Liver (tissue), 9 donors: ENCODE results near the gene ZNF48. TPM values are rescaled to one million over a fixed set of nuclear protein-coding genes. Genes with fewer than 3 reads are reported as not detected.

Experiments
- DNase-seq: peaks from one replicate; pipeline ENCODE4 v3.0.0-alpha.2; 2017; ENCODE audit warnings: low spot score
- H3K27ac ChIP-seq, 2 donors: one replicate each; pipeline ENCODE4 v1.7.0; 2013; ENCODE audit warnings: inconsistent platforms in 2 of 2, low read length in 2 of 2, control low read depth in 1 of 2, low read depth in 1 of 2, mild to moderate bottlenecking in 1 of 2
- H3K27me3 ChIP-seq, 4 donors: one replicate each; pipeline versions ENCODE4 v1.6.1 to v1.7.0; 2013; ENCODE audit warnings: low read length in 3 of 4, inconsistent platforms in 1 of 4, mild to moderate bottlenecking in 1 of 4, moderate library complexity in 1 of 4; ENCODE audit not compliant: control insufficient read depth in 4 of 4, insufficient read depth in 4 of 4
- H3K36me3 ChIP-seq, 4 donors: one replicate each; pipeline versions ENCODE4 v1.6.1 to v1.7.0; 2013; ENCODE audit warnings: low read length in 3 of 4, mild to moderate bottlenecking in 3 of 4, low read depth in 1 of 4, moderate library complexity in 1 of 4; ENCODE audit not compliant: control insufficient read depth in 4 of 4, insufficient read depth in 3 of 4
- H3K4me1 ChIP-seq, 4 donors: one replicate each; pipeline versions ENCODE4 v1.6.1 to v1.7.0; 2013; ENCODE audit warnings: low read length in 3 of 4, mild to moderate bottlenecking in 3 of 4, moderate library complexity in 1 of 4; ENCODE audit not compliant: control insufficient read depth in 4 of 4, insufficient read depth in 4 of 4
- H3K4me3 ChIP-seq, 3 donors: one replicate each; pipeline versions ENCODE4 v1.6.1 to v1.7.0; 2013; ENCODE audit warnings: low read length in 3 of 3, control low read depth in 1 of 3, low read depth in 1 of 3, mild to moderate bottlenecking in 1 of 3
- H3K9ac ChIP-seq, 2 donors: one replicate each; pipeline ENCODE4 v1.7.0; 2013; ENCODE audit warnings: low read length in 2 of 2, mild to moderate bottlenecking in 2 of 2, moderate library complexity in 2 of 2, control low read depth in 1 of 2, low read depth in 1 of 2
- H3K9me3 ChIP-seq, 4 donors: one replicate each; pipeline versions ENCODE4 v1.6.1 to v1.7.0; 2013; ENCODE audit warnings: low read length in 3 of 4; ENCODE audit not compliant: control insufficient read depth in 4 of 4
- ATF3 ChIP-seq: IDR thresholded peaks from 2 replicates; pipeline ENCODE4 v1.6.1; 2016; ENCODE audit warnings: antibody characterized with exemption
- EGR1 ChIP-seq, 2 donors: IDR thresholded peaks; 2 replicates each; pipeline ENCODE4 v1.6.1; 2016 to 2018; ENCODE audit warnings: antibody characterized with exemption in 2 of 2, low read depth in 2 of 2
- FOXA1 ChIP-seq: IDR thresholded peaks from 2 replicates; pipeline ENCODE4 v1.6.1; 2016; ENCODE audit warnings: antibody characterized with exemption
- FOXA2 ChIP-seq: IDR thresholded peaks from 2 replicates; pipeline ENCODE4 v1.6.1; 2016; ENCODE audit warnings: antibody characterized with exemption
- HNF4A ChIP-seq, 2 donors: conservative IDR thresholded peaks; 2 replicates each; pipeline ENCODE4 v1.6.1; 2016; ENCODE audit warnings: antibody characterized with exemption in 2 of 2, mild to moderate bottlenecking in 2 of 2
- JUND ChIP-seq, 2 donors: IDR thresholded peaks; 2 replicates each; pipeline ENCODE4 v1.6.1; 2016; ENCODE audit warnings: antibody characterized with exemption in 2 of 2
- MAX ChIP-seq: IDR thresholded peaks from 2 replicates; pipeline ENCODE4 v1.6.1; 2016; ENCODE audit warnings: antibody characterized with exemption
- NR2F2 ChIP-seq: IDR thresholded peaks from 2 replicates; pipeline ENCODE4 v1.6.1; 2016; ENCODE audit warnings: antibody characterized with exemption
- RAD21 ChIP-seq, 2 donors: IDR thresholded peaks; 2 replicates each; pipeline ENCODE4 v1.6.1; 2016; ENCODE audit warnings: antibody characterized with exemption in 2 of 2, mild to moderate bottlenecking in 2 of 2
- REST ChIP-seq: IDR thresholded peaks from 2 replicates; pipeline ENCODE4 v1.6.1; 2016; ENCODE audit warnings: antibody characterized with exemption, mild to moderate bottlenecking
- RXRA ChIP-seq, 2 donors: IDR thresholded peaks; 2 replicates each; pipeline ENCODE4 v1.6.1; 2017 to 2018; ENCODE audit warnings: antibody characterized with exemption in 2 of 2, mild to moderate bottlenecking in 1 of 2
- SP1 ChIP-seq: IDR thresholded peaks from 2 replicates; pipeline ENCODE4 v1.6.1; 2018; ENCODE audit warnings: antibody characterized with exemption, mild to moderate bottlenecking
- TAF1 ChIP-seq: conservative IDR thresholded peaks from 2 replicates; pipeline ENCODE4 v1.6.1; 2016; ENCODE audit warnings: antibody characterized with exemption, mild to moderate bottlenecking
- YY1 ChIP-seq: IDR thresholded peaks from 2 replicates; pipeline ENCODE4 v1.6.1; 2016; ENCODE audit warnings: antibody characterized with exemption, mild to moderate bottlenecking
- WGBS: extraction: QIAGEN DNeasy Blood & Tissue Kit; methylation state at CpG from one replicate; pipeline ENCODE4 v1.1.7; 2013; 5-methylcytosine and 5-hydroxymethylcytosine counted together
- polyA plus RNA-seq, 2 donors: library from polyadenylated mRNA; stranded (reverse) in 1 of 2; unstranded in 1 of 2; fragments of 200-250 nt in 1 of 2; fragments of >200 nt in 1 of 2; fragmentation: Nextera tagmentation in 1 of 2; extraction: Ambion mirVana in 1 of 2; gene quantifications; one replicate each; pipeline versions ENCODE4 v1.2.1 to v1.2.3, GENCODE V29; 2013 to 2015
- total RNA-seq, 2 donors: library from RNA; depleted of rRNA; stranded (reverse); fragments of >200 nt; gene quantifications; one replicate each; pipeline ENCODE4 v1.2.3, GENCODE V29; 2014
- donor health status: healthy.
- donor health status: healthy.
- donor health status: healthy.
- donor health status: healthy.
- donor health status: healthy.

The ZNF48 gene
- total and polyA plus RNA-seq, 4 donors: 2.3 to 4.7 (median 3.1) TPM

- H3K36me3 ChIP-seq: no peaks in the 10 kb centered on the region
- peak overlapping the region; percentile 51 to 81 for H3K27ac ChIP-seq
- H3K27me3 ChIP-seq: no peaks in the 10 kb centered on the region
- H3K9me3 ChIP-seq: no peaks in the 10 kb centered on the region
- WGBS: 40% methylated on average over 27 of the region's 27 CpGs
- H3K4me1 ChIP-seq: peaks cover 5 to 15% (median 9%) of the 10 kb centered on the region in 4 donors
- TF ChIP-seq FOXA1 (no peak), RAD21 (IDR thresholded peaks at IDR 0.05) (no peak), EGR1 (IDR thresholded peaks at IDR 0.05; ENCODE audit: low read depth in 2 of 2) (no peak), RXRA (IDR thresholded peaks at IDR 0.05) (no peak), JUND (IDR thresholded peaks at IDR 0.05) (no peak), NR2F2 (no peak), SP1 (no peak), FOXA2 (no peak), YY1 (no peak), REST (no peak), TAF1 (no peak)
- peak overlapping the region; percentile 36 to 85 (median 51) for H3K4me3 ChIP-seq
- no peak for DNase-seq
- H3K9ac ChIP-seq: peak overlapping the region; percentile 14 to 29
Observed at GRCh38 chr16:30379158-30379783, 15.9 kb upstream of the ZNF48 start.

- no peak overlapping the region for H3K27ac ChIP-seq
- no peaks in the 10 kb centered on the region for H3K27me3 ChIP-seq
- H3K9me3 ChIP-seq: no peaks in the 10 kb centered on the region
Observed at GRCh38 chr16:30380072-30380802, 15.0 kb upstream of the ZNF48 start.

More at GRCh38 chr16:30380072-30380802, 15.0 kb upstream of the ZNF48 start:
- peaks cover 5 to 15% (median 9%) of the 10 kb centered on the region in 4 donors for H3K4me1 ChIP-seq
- DNase-seq: no peak
- WGBS: 95% methylated on average over 4 of the region's 4 CpGs
- H3K4me3 ChIP-seq: no peak overlapping the region
- no peaks in the 10 kb centered on the region for H3K36me3 ChIP-seq
- no peak overlapping the region for H3K9ac ChIP-seq
- TF ChIP-seq RAD21 (IDR thresholded peaks at IDR 0.05) (no peak), FOXA1 (no peak), EGR1 (IDR thresholded peaks at IDR 0.05; ENCODE audit: low read depth in 2 of 2) (no peak), YY1 (no peak), HNF4A (conservative IDR thresholded peaks at IDR 0.05) (no peak), ATF3 (no peak), FOXA2 (no peak), MAX (no peak)
